ENCODE data around the gene TMC6.
"Not testable (repeated sequence)": the region's sequence is repeated elsewhere in the genome, so short reads cannot be mapped to it uniquely, and the experiment has no call there.

The TMC6 gene

GRCh38 chr17:78154903-78155811 lies 26.6 kb upstream of the TMC6 start:
- peak; percentile 46 for DNase-seq

DNA sequence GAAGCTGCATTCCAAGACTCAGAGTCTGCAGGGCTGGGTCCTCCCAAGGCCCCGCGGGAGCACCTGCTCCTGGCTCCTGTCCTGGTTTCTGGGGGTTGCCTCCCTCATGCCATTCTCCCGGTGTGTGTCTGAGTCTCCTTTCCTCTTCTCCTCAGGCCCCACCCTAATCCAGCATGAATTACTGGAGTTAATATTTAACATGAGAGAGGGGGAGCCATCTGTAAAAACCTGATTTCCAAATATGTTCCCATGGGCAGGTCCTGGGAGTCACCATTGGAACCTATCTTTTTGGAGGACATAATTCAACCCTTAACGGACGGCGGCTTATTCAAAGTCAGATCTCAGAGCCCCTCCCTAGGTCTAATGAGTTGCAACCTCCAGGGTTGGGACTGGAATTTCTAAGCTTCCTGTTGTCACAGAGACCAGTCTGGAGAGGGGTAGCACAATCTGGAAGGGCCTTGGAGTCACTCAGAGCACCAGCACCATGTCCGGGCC lies 23.0 kb upstream of the TMC6 start:
- no peak for DNase-seq

DNA sequence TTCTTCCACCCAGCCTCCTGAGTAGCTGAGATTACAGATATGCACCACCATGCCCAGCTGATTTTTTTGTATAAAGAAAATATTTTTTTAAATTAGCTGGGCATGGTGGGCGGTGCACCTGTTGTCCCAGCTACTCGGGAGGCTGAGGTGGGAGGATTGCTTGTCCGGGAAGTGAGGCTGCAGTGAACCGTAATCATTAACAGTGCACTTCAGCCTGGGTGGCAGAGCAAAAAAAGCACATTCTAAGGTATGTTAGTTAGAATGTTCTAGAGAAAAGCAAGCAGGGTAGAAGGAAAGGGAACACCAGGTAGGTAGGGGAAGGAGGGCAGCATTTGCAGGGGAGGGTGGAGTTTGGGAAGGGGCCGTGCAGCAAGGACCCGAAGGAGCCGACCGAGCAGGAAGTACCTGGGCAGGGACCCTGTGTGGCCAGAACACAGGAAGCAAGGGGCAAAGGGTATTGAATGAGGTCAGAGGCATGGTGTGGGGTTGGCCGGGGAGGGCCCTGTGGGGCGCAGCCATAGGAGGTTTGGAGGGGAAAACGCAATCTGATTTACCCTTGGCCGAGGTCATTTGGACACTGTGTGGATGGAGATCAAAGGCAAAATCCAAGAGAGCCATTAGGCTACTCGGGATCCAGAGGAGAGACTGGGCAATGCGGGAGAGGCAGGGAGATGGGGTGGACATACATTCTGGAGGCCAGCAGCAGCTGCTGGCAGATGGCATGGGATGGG lies 19.9 kb upstream of the TMC6 start:
- no peak for DNase-seq

- DNase-seq: no peak
Observed at GRCh38 chr17:78147315-78147998, 18.9 kb upstream of the TMC6 start.

- DNase-seq: no peak
Observed at GRCh38 chr17:78146881-78147280, 18.3 kb upstream of the TMC6 start.

DNA sequence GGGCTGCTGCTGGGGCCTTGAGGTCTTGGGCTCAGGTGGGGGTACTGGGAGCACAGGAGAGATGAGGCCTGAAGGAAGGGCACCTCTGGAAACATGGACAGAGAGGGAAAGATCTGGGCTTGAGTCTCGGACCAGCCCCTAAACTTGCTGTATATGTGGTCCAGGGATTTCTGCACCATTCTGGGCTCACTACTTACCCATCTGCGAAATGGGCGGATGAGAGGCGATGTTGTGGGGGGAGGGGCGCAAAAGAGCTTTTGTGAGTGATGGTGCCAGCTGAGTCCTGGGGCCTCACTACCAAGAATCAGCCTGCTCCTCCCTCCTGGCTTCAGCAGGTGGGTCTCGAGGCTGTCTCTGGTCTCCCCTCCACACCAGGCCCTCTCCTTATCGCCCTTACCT lies 17.9 kb upstream of the TMC6 start:
- DNase-seq: no peak

- no peak for DNase-seq
Observed at GRCh38 chr17:78144736-78145641, 16.4 kb upstream of the TMC6 start.

DNA sequence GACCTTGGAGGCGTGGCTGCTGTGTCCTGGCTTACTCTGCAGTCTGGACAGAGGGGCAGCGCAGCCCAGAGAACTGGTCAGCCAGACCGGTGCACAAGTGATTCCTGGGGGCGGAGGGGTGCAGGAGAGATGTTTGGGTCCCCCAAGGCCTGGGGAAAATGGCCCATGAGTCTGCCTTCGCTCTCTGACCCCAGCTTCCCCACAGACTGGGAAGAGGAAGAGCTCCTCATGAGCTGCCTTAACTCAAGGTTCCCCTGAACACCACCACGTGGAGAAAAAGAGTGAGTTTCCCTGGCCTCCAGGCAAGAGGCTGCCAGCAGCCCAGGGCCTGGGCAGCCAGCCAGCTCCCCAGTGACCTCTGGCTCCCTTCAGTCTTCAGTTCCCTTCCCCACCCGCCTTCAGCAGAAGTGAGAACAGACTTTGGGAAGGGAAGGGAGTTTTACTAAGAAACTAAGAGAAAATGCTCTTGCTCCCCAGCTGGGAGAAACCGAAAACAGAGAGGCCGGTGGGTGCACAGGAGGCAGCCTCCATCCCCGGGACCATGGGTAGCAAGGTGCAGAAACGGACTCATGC lies 15.7 kb upstream of the TMC6 start:
- no peak for DNase-seq

DNA sequence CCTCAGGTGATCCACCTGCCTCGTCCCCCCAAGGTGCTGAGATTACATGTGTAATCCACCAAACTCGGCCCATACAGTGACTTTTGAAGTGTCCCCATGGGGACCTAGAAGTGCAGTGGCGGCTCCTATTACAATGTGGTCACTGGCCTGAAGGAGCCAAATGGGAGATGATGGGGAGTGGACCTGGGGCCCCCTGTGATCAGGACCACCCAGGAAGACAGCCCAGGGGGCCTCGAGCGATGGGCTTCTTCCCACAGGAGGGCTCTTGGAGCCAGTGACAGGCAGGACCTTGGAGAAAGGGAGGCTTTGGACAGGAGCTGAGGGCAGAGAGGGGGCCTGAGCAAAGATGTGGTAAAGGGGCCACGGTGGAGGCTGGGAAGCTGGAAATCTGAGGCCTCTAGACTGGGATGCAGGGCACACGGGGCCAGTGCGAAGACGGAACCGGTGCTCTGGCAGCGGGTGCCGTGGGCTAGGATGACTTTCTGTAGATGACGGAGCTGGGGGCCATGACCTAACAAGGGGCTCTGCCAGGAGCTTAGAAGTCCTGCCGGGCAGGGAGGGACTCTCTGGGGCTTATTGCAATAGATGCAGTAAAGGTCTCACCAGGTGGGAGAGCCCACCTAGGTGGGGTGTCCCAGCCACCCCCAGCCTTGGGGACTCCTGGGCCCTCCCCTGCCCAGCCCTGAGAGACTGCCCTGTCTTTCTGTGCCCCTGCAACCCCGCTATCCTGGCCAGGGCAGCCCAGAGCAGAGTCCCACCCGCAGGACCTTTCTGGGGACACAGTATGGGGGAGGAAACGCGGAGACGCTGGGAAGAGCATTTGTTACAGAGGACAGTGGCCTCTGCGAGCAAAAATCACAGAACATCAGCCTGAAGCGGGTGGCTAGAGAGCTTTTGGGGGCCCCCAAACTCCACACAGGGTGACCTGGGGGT lies 14.9 kb upstream of the TMC6 start:
- no peak for DNase-seq

GRCh38 chr17:78142119-78142861 lies 13.7 kb upstream of the TMC6 start:
- no peak for DNase-seq

GRCh38 chr17:78141437-78142118 lies 13.0 kb upstream of the TMC6 start:
- no peak for DNase-seq

DNA sequence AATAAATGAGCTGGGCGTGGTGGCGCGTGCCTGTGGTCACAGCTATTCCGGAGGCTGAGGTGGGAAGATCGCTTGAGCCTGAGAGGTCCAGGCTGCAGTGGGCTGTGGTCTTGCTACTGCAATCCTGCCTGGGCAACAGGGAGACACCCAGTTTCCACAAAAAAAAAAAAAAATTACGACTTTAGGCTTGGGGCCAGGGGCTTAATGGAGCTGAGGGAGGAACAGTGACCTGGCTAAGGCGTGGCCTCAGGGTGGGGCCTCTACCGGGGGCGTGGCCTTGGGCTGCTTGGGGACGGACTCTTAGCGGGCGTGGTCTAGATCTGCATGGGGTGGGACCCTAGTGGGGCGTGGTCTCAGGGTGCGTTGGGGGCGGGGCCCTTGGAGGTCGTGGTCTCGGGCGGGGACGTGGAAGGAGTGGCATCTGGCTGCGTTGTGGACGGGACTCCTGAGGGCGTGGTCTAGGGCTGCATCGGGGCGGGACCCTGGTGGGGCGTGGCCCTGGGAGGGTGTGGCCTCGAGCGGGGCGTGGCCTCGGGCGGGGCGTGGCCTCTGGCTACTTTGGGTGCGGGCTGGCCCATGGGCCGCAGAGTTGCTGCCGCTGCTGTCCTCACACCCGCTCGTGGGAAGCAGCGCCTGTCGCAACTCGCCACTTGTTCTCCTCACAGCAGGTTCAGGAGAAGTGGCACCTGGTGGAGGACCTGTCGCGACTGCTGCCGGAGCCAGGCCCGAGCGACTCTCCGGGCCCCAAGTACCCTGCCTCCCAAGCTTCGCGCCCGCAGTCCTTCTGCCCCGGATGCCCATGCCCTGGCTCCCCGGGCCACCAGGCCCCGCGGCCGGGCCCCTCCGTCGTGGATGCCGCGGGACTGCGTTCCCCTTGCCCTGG lies 11.9 kb upstream of the TMC6 start:
- DNase-seq: peak; percentile 99

GRCh38 chr17:78139861-78140168 lies 11.3 kb upstream of the TMC6 start:
- DNase-seq: not testable (repeated sequence)

DNA sequence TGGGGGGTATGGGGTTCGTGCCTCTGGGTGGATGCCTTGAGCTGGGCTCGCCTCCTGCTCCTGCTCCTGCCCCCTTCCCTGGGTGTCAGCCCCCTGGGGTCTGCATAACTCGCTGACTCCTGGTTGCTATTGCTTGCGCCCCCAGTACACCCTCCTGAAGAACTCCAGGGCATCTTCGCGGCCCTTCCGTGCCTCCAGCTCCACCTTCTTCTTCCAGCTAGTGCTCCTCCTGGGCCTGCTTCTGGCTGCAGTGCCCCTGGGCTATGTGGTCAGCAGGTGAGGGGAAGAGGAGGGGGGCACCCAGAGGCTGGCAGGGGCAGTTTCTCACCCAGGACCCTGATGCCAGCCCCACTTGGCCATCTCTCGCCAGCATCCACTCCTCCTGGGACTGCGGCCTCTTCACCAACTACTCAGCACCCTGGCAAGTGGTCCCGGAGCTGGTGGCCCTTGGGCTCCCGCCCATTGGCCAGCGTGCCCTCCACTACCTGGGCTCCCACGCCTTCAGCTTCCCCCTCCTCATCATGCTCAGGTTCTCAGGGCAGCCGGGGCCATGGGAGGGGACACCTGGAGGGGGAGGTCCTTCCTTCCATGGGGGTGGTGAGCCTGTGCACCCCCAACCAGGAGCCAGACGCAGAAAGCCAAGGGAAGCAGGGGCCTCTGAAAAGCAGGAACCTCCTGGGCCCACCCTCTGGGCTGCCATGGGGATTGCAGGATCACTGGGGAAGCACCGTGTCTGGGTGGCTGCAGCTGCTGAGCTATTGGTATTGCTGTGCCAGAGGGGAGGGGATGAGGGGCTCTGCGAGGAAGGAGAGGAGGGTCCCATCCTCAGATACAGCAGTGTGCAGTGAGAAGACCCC lies 9.9 kb upstream of the TMC6 start:
- DNase-seq: no peak

- peak; percentile 73 for DNase-seq
Observed at GRCh38 chr17:78137392-78138203, 9.0 kb upstream of the TMC6 start.

GRCh38 chr17:78135858-78136500 lies 7.4 kb upstream of the TMC6 start:
- DNase-seq: no peak

Data from activated CD4-positive, alpha-beta T cell treated with anti-CD3 and anti-CD28 coated beads, Interleukin-2, Interleukin-6, amounts not matched to agents 100 ng/mL and 50 ng/mL, durations not matched to agents 16 hours and 8 hours (primary cell).